HL-60/S4 (cell line): ENCODE data around the gene AMDHD1.
"Not testable (repeated sequence)": the region's sequence is repeated elsewhere in the genome, so short reads cannot be mapped to it uniquely, and the experiment has no call there.

Experiments used
- in situ Hi-C: fragments of 300-500 bp; cut with MboI; formaldehyde crosslinking; loops from 2 replicates; pipeline ENCODE4 v1.14.3; 2022; ENCODE audit warnings: low sequenced_read_pairs

Gene AMDHD1

DNA sequence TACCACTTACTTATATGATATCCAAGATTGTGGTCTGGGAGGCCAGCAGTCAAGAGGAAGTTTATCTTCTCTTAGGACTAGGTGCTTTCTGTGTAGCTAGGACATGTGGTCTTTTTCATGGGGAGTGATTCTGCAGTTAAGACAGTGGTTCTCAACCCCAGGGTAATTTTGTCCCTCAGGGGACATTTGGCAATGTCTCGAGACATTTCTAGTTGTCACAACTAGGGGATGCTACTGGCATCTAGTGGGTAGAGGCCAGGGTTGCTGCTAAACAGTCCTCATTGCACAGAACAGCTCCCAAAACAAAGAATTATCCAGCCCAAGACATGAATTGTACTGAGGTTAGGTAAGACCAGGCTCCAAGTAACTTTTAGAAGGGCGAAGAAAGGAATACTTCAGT, 20.0 kb downstream of the AMDHD1 start:
- in situ Hi-C loops = no loop called here

DNA sequence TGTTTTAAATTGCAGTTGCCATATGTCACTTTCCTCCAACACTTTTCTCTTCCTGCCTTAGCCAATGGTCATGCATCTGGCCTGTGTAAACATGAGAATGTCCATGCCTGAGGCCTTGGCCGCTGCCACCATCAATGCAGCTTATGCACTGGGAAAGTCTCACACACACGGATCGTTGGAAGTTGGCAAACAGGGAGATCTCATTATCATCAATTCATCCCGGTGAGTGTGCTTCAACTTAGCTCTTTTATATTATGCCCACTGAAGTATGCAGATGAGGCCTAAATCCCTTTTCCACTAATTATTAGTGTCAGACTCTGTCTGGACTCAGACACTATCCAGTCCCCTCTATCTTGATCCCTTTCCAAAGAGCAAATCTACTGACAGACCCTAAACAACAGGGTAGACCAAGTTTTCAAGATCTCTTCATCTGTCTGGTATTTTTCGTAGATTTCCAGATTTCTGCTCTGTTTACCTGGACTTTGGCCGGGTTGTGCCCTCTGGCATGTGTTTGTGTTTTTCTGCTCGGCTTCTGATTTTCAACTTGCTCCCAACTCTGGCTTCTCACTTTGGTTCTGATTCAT, 23.2 kb downstream of the AMDHD1 start:
- in situ Hi-C loops = no loop called here

DNA sequence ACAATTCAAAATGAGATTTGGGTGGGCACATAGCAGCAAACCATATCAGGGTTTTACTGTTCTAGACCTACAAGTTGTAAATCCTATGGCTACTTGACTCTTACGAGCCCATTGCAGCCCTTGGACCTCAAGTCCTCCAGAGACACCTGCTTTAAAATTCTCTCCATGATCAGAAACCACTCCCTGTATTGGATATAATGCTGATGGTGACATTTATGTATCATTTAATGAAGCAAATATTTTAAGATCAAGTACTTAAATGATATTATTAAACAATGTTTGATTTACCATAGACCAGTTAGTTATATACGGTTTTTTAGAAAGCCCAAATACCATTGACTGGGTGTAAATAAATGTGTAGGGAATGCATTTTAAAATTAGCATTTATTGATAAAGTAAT, 24.2 kb downstream of the AMDHD1 start:
- in situ Hi-C loops = no loop called here

DNA sequence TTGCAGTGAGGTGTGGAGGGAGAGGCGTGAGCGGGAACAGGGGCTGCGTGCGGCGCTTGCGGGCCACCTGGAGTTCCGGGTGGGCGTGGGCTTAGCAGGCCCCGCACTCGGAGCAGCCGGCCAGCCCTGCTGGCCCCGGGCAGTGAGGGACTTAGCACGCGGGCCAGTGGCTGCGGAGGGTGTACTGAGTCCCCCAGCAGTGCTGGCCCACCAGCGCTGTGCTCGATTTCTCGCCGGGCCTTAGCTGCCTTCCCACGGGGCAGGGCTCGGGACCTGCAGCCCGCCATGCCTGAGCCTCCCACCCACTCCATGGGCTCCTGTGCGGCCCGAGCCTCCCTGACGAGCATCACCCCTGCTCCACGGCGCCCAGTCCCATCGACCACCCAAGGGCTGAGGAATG, 26.0 kb downstream of the AMDHD1 start:
- in situ Hi-C loops = not testable (repeated sequence)

DNA sequence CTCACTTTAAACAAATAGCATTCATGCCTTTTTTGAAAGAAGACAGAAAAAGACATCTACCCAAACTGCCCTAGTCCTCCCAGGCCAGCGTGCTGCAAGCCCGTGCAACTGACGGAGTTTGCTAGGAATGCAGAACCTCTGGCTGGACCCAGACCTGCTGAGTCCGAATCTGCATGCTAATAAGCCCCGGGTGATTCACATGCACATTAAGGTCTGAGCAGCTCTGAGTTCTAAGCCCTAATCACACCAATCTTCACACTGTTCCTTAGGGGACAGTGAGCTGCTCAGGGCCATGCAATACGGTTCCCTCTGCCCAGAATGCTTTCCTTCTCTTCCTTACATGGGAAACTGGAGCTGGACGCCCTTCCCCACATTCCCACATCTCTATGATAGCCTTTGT, 27.8 kb downstream of the AMDHD1 start:
- in situ Hi-C loops = no loop called here

DNA sequence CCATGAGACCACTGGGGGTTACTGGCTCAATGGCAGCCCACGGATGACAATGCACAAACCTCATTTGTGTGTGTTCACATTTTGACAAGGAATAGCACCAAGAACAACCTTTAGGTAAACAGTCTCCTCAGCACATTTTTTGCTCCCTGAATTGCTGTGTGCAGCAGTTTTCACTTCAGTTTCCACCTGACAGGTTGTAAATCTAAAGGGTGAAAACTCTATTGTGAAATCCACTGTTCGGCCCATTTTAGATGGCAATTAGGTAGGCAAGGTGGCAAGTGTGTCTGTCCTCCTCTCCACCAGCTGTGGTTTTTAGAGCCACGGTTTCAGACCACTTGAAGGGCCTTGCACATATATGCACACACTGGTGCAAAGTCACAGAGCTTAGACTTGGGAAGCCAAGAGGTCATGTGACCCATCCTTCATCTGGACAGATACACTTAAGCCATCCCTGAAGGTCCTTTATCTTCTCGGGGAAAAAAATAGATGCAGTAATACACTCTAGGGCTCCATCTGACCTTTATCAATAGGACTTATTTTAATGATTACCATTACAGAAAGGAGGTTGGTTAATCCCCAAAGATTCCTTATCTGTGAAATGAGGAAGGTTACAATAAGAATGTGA, 29.8 kb downstream of the AMDHD1 start:
- in situ Hi-C loops = no loop called here

DNA sequence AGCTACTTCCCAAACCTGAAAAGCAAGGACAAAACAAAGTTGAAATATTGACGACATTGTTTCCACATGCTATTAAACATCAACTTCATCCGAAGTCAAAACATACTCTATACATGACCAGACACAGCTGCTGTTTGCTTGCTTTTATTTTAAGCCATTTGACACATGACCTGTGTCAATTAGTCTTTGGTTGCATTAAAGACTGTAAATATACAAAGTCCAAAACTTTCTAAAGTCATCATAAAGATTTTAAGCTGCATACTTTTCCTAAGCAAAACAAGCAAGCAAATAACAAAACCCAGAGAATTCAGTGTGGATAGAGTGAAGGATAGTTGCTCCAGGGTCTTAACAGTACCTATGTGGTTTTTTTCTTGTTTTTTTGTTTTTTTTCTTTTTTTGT, 31.2 kb downstream of the AMDHD1 start:
- in situ Hi-C loops = no loop called here

DNA sequence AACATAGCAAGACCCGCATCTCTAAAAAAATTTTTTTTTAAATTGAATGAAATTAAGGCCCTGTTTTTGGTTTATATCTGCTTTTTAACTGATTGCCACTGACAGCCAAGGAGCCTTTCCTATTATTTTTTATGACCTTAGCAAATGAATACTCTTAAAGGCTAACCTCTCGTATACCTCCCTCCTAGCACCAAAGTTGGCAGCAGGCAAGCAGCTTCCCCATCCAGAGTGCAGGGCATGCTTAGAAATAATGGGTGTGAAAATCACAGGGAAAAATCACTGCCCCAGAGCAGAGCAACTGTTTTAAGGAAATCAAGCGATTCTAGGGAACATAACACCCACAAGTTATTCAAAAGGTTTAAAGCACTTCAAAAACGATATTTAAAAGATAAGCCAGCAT, 32.4 kb downstream of the AMDHD1 start:
- in situ Hi-C loops = no loop called here

DNA sequence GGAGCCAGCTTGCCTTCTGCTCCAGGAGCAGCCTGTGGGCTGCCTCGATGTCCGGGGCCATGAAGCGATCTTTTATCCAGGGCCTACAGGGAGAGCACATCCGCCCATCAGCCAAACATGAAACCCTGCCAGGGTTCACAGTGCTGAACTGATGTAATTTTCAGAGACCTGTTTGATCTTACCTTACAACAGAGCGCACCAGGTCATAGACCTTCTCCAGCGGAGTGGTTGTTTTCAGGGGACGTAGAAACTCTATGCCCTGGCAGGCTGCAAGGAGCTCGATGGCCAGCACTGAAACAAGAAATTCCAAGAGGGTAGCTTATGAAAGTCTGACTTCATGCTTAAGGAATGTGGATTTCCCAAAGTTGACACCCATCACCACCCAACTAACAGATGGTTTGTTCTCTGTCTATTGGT, 33.3 kb downstream of the AMDHD1 start:
- in situ Hi-C loops = no loop called here

DNA sequence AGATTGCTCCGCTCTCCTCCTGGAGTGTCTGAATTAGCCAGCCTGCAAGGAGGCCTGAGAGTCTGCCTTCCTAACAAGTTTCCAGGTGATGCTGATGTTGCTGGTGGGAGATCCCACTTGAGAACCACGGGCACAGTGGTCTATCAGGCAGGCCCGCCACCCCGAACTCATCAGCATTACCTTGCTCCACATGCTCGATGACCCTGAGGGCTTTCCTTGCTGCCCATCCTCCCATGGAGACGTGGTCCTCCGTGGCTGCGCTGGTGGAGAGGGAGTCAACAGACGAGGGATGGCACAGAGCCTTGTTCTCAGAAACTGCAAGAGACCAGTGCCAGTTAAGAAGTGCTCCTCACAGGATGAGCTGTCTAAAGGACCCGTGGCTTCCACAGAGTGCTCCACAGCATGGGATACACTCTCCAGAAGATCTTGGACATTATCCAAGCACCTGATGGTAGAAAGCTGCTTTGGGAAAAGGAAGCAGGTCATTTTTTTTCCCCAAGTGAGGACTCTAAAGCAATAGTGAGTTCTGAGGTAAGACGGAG, 34.7 kb downstream of the AMDHD1 start:
- in situ Hi-C loops = no loop called here

DNA sequence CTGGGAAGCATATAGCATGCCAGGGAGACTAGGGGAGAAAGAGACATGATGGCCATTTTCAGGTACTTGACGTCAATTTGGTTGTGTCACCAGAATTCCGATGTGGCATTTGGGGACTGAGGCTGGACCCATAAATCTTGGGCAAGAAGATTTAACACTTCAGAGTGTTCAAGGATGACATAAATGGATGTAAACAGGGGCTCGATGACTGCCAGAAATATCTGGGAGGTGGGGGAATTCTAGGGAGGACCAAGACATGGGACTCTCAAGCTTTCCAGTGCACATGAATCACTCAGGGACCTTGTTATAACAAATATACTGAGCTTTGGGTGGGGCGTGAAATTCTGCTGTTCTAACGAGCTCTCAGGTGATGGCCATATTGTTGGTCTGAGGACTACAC, 35.2 kb downstream of the AMDHD1 start:
- in situ Hi-C loops = no loop called here

DNA sequence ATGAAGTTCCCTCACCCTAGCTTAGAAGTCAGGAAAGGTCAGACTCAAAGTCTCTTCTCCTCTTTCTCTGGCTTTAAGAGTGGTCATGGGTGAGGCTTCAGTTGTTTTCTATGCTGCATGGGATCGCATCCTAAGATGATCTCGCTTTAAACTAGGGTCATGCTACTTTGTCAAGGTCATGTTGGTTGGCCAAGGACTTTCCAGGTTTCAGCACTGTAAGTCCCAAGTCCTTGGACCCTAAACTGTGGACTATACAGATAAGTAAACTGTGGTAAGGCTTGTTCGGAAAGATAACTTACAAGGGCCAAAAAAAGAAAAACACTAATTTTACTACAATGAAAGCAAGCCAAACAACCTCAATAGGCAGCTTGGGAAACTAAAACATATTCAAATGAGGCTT, 35.6 kb downstream of the AMDHD1 start:
- in situ Hi-C loops = no loop called here

DNA sequence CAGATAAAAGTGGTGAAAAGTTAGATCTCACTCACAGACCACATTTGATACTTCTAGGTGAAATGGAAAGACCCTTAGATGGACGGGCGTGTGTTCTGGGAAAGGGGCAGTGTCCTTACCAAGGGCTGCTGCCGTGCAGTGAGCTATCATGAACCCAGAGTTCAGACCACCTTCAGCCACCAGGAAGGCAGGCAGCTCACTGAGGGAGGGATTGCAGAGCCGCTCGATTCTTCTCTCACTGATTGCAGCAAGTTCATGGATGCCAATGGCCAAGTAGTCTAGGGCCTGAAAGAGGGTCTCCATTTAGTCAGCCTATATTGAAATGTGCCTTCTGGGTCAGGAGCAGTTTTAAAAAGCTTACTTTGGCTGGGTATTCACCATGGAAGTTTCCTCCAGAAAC, 37.3 kb downstream of the AMDHD1 start:
- in situ Hi-C loops = no loop called here

DNA sequence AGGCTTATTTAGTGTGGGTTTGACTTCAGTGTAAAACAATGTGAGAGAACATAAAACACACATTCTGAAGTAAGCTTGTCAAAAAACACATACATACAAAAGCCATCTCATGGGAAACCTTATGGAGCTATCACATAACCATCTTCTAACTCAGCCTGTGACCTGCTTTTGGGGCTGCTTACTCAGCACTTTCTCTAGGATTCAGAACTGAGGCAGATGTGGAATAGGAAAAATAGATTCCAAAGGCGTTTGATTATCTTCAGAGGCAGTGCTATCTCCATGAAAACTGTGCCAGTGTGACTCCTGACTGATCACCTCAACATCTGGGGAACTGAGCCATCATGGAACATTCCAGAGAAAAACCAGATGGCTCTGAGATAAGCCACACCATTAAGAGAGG, 39.5 kb downstream of the AMDHD1 start:
- in situ Hi-C loops = no loop called here

DNA sequence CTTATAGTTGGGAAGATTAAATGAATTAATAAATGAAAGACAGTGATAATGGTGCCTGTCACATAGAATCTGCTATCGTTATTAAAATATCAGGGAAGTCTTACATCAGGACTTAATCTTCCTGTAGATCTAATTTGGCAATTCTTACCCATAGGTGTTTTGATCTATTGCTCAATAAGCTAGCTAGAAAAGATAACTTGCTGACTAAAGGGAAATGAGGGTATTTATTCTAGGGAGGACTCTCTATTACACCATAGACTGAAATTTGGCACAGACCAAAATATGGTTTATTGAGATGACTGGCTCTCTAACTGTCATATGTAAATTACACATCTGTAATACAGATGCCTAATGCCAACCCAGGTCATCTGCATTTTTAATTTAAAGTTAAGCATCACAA, 41.6 kb downstream of the AMDHD1 start:
- in situ Hi-C loops = no loop called here

DNA sequence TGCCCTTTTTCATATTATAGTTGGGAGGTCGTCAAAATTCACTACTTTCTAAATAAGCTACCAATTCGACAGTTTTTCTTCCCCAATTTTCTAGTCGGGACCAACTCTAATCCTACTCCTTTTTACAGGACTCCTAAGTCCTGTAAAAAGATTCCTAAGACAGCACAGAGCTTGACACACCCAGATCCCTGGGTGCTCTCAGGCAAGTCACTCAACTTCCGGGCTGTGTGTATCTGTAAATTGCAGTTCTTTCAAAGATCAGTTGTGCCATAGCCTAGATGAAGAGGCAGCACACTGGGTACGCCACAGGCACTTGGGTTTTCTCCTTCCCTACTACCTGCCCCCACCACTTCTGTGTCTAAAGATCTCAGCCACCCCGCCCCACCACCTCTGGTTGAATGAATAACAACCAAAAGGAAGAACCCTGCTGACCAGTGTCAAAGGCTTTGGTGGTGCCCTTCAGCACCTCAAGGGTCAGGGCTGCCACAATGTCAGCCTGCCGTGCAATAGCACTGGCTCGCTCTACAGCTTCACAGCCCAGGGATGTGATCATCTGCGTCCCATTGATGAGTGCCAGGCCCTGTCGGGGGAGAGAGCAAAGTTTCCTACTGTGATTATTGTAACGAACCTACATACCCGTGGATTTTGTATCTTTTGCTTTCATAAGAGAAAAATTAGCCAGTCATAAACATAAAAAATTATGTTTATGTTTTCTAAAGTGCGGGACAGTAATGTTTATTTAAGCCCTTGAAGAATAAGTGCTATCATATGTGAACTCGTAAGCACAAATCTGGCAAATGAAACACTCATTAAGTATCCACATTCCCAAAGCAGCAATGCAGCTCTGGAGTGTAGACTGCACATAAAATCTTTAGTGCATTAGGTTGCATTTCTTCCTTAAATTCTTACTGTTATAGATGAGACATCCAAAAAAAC, 43.8 kb downstream of the AMDHD1 start:
- in situ Hi-C loops = no loop called here

DNA sequence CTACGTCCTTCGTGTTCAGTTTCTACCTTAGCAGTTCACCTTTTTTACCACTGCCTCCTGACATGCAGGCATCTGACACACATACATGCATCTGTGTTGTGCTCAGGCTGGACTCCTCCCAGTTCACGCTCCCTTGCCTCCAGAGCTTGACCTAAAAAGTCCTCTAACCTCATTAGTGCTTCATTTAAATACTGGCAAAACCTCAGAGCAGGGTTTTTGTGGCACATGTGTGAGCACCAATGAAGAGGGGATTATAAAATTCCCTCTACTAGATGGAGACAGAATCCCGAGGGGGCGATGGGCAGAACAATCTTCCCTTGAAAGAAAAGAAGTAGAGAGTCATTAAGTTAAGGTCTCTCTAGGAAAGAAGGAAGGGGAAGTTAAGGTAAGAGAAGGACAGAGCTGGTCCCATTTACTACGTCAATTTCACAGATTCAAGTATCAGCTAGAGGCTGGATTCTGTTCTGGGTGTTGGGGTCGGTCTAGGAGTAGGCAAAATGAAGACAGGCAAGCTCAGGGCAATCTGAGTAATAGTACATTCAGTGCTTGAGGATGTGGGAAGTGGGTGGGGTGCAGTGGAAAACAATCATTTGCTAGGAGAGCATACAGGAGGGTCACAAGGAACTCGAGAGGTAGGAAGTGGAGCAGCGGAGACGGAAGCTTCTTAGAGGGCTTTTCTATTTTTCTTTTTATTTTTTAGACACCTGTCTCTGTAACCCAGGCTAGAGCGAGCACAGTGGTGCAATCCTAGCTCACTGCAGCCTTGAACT, 45.6 kb downstream of the AMDHD1 start:
- in situ Hi-C loops = no loop called here

DNA sequence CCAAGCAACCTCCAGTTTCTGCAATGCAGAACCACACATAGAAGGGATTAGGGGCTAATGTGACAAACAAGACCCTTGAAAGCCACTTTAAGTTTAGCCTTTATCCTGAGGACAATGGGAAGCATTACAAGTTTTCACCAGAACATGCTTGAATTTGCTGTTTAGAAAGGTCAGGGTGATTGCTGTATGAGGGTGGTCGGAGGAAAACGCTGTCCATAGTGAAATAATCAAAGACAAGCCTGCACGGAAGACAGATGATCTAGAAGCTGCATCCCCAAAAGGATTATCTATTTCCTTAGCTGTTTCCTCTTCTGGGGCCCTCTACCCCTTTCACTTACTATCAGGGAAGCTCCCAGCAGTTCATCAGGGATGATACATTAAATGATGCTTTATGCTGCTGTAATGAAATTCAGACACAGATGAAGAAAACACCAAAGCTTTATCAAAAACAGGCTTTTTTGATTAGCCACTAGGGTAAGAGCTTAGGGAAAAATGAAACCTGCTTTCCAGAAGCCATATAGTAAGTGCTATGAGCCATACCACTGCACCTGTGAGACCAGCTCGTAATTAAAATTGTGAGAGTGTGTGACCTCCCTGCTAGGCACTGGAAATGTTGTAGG, 46.5 kb downstream of the AMDHD1 start:
- in situ Hi-C loops = no loop called here

DNA sequence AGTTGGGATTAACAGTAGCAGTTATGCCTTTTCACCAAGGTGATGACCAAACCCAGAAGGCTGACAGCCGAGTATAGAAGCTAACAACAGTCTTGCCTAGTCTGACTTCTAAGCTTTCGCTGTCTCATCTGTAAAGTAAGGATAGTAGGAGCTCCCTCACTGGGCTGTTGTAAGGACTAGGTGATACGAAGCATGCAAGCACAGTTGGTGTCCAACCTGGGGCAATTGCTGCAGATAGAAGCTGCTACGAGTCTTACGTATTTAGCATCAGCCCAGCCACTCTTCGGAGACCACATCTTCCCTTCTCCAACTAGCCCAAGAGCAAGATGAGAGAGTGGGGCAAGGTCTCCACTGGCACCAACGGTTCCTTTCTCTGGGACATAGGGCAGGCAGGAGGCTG, 47.0 kb downstream of the AMDHD1 start:
- in situ Hi-C loops = no loop called here

DNA sequence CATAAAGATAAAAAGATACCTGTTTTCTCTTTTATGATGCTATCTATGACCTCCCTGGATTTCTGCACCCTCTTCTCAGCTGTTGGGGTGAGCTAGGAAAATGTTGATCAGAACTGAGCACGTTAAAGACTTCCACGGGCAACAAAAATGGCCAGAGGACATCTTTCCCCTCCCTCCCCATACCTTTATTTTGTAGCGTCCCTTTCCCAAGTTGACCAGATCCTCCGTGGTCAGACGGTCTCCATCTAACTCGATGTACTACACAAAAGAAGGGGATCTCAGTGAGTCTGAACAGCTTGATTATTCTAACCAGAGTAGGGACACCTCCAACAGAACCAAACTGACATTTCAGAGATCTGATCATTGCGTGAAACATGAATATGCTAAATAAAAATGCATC, 50.8 kb downstream of the AMDHD1 start:
- in situ Hi-C loops = no loop called here

DNA sequence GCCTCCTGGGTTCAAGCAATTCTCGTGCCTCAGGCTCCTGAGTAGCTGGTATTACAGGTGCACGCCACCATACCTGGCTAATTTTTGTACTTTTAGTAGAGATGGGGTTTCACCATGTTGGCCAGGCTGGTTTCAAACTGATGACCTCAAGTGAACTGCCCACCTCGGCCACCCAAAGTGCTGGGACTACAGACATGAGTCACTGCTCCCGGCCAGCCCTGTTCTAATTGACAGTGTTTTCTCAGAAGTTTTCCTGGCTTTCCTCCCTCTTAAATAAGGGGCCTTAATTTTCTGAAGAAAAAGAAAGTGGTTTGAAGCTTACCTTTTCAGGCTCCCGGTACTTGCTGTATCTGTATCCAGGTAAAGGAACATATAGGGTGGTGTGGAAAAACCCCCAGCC, 51.3 kb downstream of the AMDHD1 start:
- in situ Hi-C loops = no loop called here
